Fibroblast of pulmonary artery (primary cell): ENCODE results near the gene ZNF157.

Experiments used
- DNase-seq: peaks from one replicate; pipeline ENCODE4 v3.0.0-alpha.2; 2010; ENCODE audit warnings: low read depth
- H3K4me3 ChIP-seq: replicated peaks from 2 replicates; pipeline ENCODE4 v1.5.1; 2011; ENCODE audit warnings: low read depth, mild to moderate bottlenecking, control low read depth, low read length, moderate library complexity
- CTCF ChIP-seq: IDR thresholded peaks from 2 replicates; pipeline ENCODE4 v1.5.1; 2011; ENCODE audit warnings: mild to moderate bottlenecking, control low read depth, low read length, inconsistent platforms; ENCODE audit errors: missing control alignments

ZNF157 gene

DNA sequence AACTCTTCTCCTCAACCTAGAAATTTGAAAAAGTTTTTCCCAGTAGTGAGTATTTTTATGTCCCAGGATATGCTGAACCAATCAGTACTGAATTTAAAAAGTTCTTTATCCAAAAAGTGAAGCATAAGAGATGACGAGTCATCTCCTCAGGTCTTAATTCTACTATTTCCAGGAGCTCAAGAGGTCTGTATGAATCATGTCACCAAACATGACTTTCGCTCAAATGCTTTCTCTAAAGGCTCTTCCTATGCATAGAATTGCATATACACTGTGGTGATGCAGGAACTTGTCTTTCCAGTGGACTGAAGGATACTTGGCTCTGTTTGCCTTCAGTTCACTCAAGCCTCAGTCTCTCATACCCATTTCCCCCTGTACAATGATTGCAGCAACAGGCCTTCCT, 76.6 kb downstream of the ZNF157 start:
- H3K4me3 ChIP-seq = no peak overlapping the region
- DNase-seq = no peak
- no peak for TF ChIP-seq CTCF

DNA sequence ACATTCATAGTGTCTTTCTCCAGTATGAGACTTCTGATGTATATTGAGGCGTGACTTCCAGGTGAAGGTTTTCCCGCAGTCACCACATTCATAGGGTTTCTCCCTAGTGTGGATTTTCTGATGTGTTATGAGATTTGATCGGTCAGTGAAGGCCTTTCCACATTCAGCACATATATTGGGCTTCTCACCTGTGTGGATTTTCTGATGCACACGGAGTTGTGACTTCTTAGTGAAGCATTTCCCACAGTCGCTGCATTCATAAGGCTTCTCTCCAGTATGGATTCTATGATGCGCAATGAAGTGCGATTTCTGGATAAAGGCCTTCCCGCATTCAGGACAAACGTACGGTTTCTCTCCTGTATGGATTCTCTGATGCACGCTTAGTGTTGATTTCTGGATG, 77.2 kb downstream of the ZNF157 start:
- H3K4me3 ChIP-seq = no peak overlapping the region
- no peak for TF ChIP-seq CTCF
- no peak for DNase-seq

- no peak for DNase-seq
- H3K4me3 ChIP-seq = no peak overlapping the region
- TF ChIP-seq CTCF = no peak
These were observed 77.9 kb downstream of the ZNF157 start for GRCh38 chrX:47448165-47448806.

DNA sequence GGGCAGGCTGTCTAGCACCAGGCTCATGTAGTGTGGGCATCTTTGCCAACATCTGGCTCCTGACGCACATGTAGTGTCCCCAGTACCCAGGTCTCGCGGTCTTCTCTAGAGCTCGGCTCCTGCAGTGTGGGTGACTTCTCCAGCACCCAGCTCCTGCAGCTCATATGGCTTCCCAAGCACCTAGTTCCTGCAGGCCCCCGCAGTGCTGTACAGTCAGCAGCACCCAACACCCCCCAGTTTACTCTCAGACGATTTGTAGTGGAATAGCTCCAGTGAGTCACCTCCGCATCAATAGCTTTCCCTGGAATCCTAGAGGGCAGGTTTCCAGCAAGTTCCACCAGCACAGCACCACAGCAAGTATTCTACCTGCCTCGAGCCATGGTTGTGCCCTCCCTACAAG, 81.7 kb downstream of the ZNF157 start:
- H3K4me3 ChIP-seq = no peak overlapping the region
- DNase-seq = no peak
- no peak for TF ChIP-seq CTCF

- no peak overlapping the region for H3K4me3 ChIP-seq
- no peak for TF ChIP-seq CTCF
These were observed 85.7 kb downstream of the ZNF157 start for GRCh38 chrX:47456080-47456479.

DNA sequence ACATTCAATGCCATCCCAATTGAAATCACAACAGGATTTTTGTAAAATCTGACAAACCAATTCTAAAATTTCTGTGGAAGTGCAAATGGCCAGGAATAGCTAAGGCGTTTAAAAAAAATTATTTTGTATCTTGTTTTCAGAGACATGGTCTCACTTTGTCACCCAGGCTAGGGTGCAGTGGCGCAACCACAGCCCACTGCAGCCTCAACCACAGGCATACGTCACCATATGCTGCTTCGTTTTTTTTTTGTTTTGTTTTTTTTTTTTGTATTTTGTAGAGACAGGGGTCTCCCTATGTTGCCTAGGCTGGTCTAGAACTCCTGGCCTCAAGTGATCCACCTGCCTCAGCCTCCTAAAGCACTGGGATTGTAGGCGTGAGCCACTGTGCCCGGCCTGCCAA, 88.2 kb downstream of the ZNF157 start:
- TF ChIP-seq CTCF = no peak
- no peak for DNase-seq
- H3K4me3 ChIP-seq = no peak overlapping the region

More at GRCh38 chrX:47456080-47456479, 85.7 kb downstream of the ZNF157 start:
- no peak for DNase-seq

GRCh38 chrX:47460561-47460960, 90.2 kb downstream of the ZNF157 start:
- H3K4me3 ChIP-seq = no peak overlapping the region
- no peak for TF ChIP-seq CTCF
- no peak for DNase-seq
